GM10266 (cell line): ENCODE results near the gene ATXN3L.
"Not testable (repeated sequence)": the region's sequence is repeated elsewhere in the genome, so short reads cannot be mapped to it uniquely, and the experiment has no call there.

Source experiments
- DNase-seq: peaks from one replicate; pipeline ENCODE4 v3.0.0; 2012; ENCODE audit errors: extremely low spot score
- TF ChIP-seq, protein P1 (sequence below): IDR thresholded peaks from 2 replicates; pipeline ENCODE4 v1.5.1; 2012; ENCODE audit warnings: mild to moderate bottlenecking, low read depth; ENCODE audit not compliant: control insufficient read depth, insufficient read depth; ENCODE audit errors: missing control alignments

The ATXN3L gene

DNA sequence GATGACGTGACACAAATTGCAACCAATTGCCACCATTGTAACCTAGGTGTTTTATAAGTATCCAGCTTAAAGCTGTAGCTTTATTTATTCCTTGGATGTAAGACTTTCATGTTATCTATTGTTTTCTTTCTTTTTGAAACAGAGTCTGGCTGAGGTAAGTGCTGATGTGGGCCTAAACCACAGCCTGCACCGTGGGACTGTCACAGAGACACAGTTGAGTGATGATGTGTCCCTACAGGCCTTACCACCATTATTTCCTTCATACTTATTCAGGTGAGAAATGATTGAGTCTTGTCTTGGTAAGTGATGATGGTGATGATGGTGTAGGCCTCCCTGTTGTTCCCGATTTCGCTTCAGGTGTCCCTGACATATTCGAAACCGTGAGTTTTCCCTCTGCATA is 8.3 kb downstream of the ATXN3L start:
- TF ChIP-seq, protein P1, sequence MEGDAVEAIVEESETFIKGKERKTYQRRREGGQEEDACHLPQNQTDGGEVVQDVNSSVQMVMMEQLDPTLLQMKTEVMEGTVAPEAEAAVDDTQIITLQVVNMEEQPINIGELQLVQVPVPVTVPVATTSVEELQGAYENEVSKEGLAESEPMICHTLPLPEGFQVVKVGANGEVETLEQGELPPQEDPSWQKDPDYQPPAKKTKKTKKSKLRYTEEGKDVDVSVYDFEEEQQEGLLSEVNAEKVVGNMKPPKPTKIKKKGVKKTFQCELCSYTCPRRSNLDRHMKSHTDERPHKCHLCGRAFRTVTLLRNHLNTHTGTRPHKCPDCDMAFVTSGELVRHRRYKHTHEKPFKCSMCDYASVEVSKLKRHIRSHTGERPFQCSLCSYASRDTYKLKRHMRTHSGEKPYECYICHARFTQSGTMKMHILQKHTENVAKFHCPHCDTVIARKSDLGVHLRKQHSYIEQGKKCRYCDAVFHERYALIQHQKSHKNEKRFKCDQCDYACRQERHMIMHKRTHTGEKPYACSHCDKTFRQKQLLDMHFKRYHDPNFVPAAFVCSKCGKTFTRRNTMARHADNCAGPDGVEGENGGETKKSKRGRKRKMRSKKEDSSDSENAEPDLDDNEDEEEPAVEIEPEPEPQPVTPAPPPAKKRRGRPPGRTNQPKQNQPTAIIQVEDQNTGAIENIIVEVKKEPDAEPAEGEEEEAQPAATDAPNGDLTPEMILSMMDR = no peak
- DNase-seq = no peak

DNA sequence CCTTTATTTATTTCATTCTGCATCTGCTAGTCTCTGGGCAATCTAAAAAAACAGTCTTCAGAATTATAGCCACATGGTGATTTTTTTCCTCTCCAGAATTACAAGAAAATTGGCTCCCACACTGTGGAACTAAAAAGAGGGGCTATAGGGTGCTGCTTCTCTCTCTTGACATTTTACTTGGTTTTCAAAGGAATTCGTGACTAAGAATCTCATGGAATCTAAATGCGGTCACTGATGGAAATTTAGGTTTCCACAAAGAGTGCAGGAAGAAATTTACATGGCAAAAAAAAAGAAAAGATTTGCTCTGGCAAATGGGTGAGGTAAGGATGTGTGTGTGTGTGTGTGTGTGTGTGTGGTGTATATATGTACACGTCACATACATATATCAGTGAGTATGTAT is 10.2 kb downstream of the ATXN3L start:
- no peak for DNase-seq
- TF ChIP-seq, protein P1 = no peak

DNA sequence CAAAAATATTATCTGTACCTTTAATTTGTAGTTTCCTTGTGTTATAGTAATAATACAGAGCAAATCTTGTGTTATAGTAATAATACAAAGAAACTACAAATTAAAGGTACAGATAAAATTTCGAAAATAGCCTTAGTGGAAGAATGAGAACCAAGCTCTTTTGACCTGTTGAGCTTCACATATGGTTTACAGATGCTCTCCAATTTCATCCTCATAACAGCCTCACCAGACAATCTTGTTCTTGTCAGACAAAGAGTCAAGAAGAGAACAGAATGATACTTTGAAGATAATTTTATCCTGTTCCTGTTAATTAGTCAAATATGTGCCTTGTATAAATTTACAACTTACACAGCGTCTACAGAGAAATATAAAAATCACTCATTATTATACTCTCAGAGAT is 12.8 kb downstream of the ATXN3L start:
- TF ChIP-seq, protein P1 = no peak
- DNase-seq = no peak

DNA sequence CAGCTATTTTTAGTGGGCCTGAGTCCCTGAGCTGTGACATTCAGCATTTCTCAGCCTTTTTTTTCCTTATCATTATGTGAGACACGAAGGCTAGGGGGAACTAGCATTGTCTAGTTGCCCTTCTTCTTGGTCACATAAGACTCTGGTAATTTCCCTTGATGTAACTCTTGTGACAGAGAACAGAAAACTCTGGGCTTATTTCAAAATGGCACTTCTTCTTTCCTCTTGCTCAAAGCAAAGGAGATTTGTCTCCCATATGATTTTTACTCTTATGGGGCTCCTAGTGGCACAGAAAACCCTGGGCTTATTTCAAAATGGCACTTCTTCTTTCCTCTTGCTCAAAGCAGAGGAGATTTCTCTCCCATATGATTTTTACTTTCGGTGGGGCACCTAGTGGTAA is 14.7 kb downstream of the ATXN3L start:
- TF ChIP-seq, protein P1 = no peak
- no peak for DNase-seq

DNA sequence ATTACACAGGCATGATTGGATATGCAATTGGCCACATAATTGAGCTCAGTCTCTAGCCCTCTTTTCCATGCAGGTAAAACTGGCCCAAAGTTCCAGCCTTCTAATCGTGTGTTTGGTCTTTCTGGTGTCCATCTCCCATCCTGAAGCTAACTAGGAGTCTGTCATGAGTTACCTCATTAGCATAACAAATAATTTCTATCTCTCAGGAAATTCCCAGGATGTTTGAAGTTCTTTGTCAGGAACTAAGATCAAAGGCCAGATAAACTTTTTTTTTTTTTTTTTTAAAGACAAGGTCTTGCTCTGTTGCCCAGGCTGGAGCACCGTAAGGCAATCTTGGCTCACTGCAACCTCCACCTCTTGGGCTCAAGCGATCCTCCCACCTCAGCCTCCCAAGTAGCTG is 15.8 kb downstream of the ATXN3L start:
- no peak for DNase-seq
- TF ChIP-seq, protein P1 = no peak

DNA sequence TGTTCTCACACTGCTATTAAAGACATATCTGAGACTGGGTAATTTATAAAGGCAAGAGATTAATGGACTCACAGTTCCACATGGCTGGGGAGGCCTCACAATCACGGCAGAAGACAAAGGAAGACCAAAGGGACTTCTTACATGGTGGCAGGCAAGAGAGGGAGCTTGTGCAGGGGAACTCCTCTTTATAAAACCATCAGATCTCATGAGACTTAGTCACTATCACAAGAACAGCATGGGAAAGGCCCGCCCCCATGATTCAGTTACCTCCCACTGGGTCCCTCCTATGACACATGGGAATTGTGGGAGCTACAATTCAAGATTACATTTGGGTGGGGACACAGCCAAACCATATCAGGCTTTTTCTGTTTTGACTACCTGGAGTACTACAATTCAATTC is 16.6 kb downstream of the ATXN3L start:
- not testable (repeated sequence) for DNase-seq

DNA sequence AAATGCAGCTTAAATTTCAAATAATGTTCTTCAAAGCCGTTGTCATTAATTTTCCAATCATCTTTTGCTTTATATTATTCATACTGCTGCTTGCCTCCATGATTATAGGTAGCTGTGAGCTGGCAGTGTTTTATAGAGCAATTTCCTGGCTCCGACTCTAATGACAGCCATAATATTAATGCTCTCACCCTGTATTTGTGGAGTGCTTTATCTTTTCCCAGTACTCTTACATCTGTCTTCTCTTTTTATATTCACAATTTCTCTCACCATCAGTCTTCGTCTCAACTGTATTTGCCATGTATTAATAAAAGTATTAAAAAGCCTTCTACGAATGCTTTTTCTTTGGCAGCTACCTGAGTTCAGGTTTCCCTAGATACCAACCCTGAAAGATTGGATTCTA is 21.0 kb downstream of the ATXN3L start:
- no peak for DNase-seq
- TF ChIP-seq, protein P1 = no peak

DNA sequence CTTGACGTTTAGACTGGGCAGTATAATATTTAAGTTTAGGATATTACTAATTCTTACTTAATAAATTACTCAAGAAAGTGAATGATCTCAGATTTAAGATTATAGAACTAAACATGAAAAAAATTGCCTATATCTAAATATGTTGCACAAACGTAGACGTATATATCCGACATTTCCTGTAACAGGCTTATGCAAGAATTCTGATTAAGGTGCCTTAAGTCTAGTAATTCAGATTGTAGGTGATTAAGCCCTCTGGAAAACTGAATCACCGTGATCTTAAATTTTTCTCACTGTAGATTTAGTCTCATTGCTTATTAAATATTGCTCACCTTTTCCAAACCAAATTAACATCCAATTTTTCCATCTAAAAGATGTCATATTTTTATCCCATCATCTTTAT is 24.0 kb downstream of the ATXN3L start:
- TF ChIP-seq, protein P1 = no peak

More for the DNA sequence above, 24.0 kb downstream of the ATXN3L start:
- no peak for DNase-seq
